HepG2 (cell line): Measurements from ENCODE around the gene SLC13A3. TPM values are rescaled to one million over a fixed set of nuclear protein-coding genes. Genes with fewer than 3 reads are reported as not detected.
A peak's percentile ranks its signal among the peaks of the same experiment; 100 is the strongest.

ENCODE experiments used
- BATF2 ChIP-seq: sonication (generic); formaldehyde crosslinking; IDR thresholded peaks from 2 replicates; pipeline ENCODE4 v1.8.0; 2022; ENCODE audit warnings: mild to moderate bottlenecking, missing genetic modification reagents, moderate library complexity
- EEA1 ChIP-seq: sonication (generic); formaldehyde crosslinking; IDR thresholded peaks from 2 replicates; pipeline ENCODE4 v1.5.1; 2020; ENCODE audit warnings: mild to moderate bottlenecking, missing genetic modification reagents, borderline replicate concordance
- FOXK2 ChIP-seq: fragments of 450-650 bp; IDR thresholded peaks from 2 replicates; pipeline ENCODE4 v1.6.1; 2016
- FOXO1 ChIP-seq: sonication (generic); formaldehyde crosslinking; IDR thresholded peaks from 2 replicates; pipeline ENCODE4 v1.4.0; 2020; ENCODE audit warnings: missing genetic modification reagents
- FOXO4 ChIP-seq: sonication (generic); formaldehyde crosslinking; conservative IDR thresholded peaks from 2 replicates; pipeline ENCODE4 v1.8.1; 2023; ENCODE audit warnings: missing genetic modification reagents
- KAT2B ChIP-seq: fragments of 150-350 bp; IDR thresholded peaks from 2 replicates; pipeline ENCODE4 v1.6.1; 2014; ENCODE audit warnings: low read depth, low read length, borderline replicate concordance
- NFKBIZ ChIP-seq: IDR thresholded peaks from 2 replicates; pipeline ENCODE4 v1.6.1; 2018; ENCODE audit warnings: missing genetic modification reagents, missing compliant biosample characterization
- NR2F2 ChIP-seq: IDR thresholded peaks from 2 replicates; pipeline ENCODE4 v1.6.1; 2012; ENCODE audit warnings: low read depth, inconsistent platforms, borderline replicate concordance
- NR3C1 ChIP-seq: sonication (generic); formaldehyde crosslinking; IDR thresholded peaks from 2 replicates; pipeline ENCODE4 v1.4.0; 2020; ENCODE audit warnings: missing genetic modification reagents
- RFX5 ChIP-seq: IDR thresholded peaks from 2 replicates; pipeline ENCODE4 v1.6.1; 2011; ENCODE audit warnings: low read depth, low read length, improper control_type of control experiment
- SRSF9 ChIP-seq: fragments of 200-400 bp; formaldehyde crosslinking; IDR thresholded peaks from 2 replicates; pipeline ENCODE4 v1.6.1; 2018; ENCODE audit warnings: borderline replicate concordance, mild to moderate bottlenecking, low read depth, low read length; ENCODE audit not compliant: insufficient read depth, poor library complexity, severe bottlenecking
- TEF ChIP-seq: sonication (generic); formaldehyde crosslinking; IDR thresholded peaks from 2 replicates; pipeline ENCODE4 v1.5.0; 2020; ENCODE audit warnings: missing genetic modification reagents
- ZBTB37 ChIP-seq: sonication (generic); formaldehyde crosslinking; IDR thresholded peaks from 2 replicates; pipeline ENCODE4 v1.4.0; 2020; ENCODE audit warnings: mild to moderate bottlenecking, missing genetic modification reagents
- ZKSCAN8 ChIP-seq: IDR thresholded peaks from 2 replicates; pipeline ENCODE4 v1.6.1; 2016; ENCODE audit warnings: borderline replicate concordance, missing genetic modification reagents, missing compliant biosample characterization
- ZNF256 ChIP-seq: sonication (generic); formaldehyde crosslinking; conservative IDR thresholded peaks from 2 replicates; pipeline ENCODE4 v1.4.0; 2020; ENCODE audit warnings: missing genetic modification reagents
- ZNF276 ChIP-seq: sonication (generic); formaldehyde crosslinking; IDR thresholded peaks from 2 replicates; pipeline ENCODE4 v1.4.0; 2020; ENCODE audit warnings: mild to moderate bottlenecking, low read depth, missing genetic modification reagents
- ZNF296 ChIP-seq: sonication (generic); formaldehyde crosslinking; conservative IDR thresholded peaks from 2 replicates; pipeline ENCODE4 v1.5.0; 2020; ENCODE audit warnings: mild to moderate bottlenecking, missing genetic modification reagents
- ZNF30 ChIP-seq: sonication (generic); formaldehyde crosslinking; IDR thresholded peaks from 2 replicates; pipeline ENCODE4 v1.5.0; 2020; ENCODE audit warnings: mild to moderate bottlenecking, missing genetic modification reagents
- ZNF331 ChIP-seq: sonication (generic); formaldehyde crosslinking; IDR thresholded peaks from 2 replicates; pipeline ENCODE4 v1.4.0; 2020; ENCODE audit warnings: missing genetic modification reagents
- ZNF33A ChIP-seq: sonication (generic); formaldehyde crosslinking; IDR thresholded peaks from 2 replicates; pipeline ENCODE4 v1.5.1; 2020; ENCODE audit warnings: missing genetic modification reagents, mild to moderate bottlenecking, moderate library complexity, borderline replicate concordance
- polyA plus RNA-seq, 8 experiments: library from polyadenylated mRNA; depleted of rRNA in 3 of 8; stranded (reverse) in 7 of 8; unstranded in 1 of 8; fragments of >200 nt; fragmentation: Illumina TruSeq in 4 of 8; extraction: Trizol in 4 of 8; gene quantifications; 2 replicates each; pipeline versions ENCODE4 v1.2.1 to v1.2.3, GENCODE V29; 2011 to 2016; ENCODE audit warnings: low read depth in 4 of 8, missing spikeins in 1 of 8, mixed read lengths in 1 of 8; ENCODE audit not compliant: insufficient read depth in 1 of 8
- total RNA-seq, 5 experiments: library from RNA; depleted of rRNA; stranded (reverse); fragments of >200 nt; fragmentation: Illumina TruSeq; extraction: Trizol; gene quantifications; 2 replicates each; pipeline ENCODE4 v1.2.3, GENCODE V29; 2016; ENCODE audit warnings: low read depth in 1 of 5

SLC13A3 gene
- total and polyA plus RNA-seq, 2 of the 13 experiments (the other 11 are each of a cell fraction or from before 2014, with no cell fraction given), result 66.5 to 76.0 TPM

GRCh38 chr20:46681032-46681854 lies 30.0 kb upstream of the SLC13A3 start (continued):
- no peak for TF ChIP-seq SRSF9
- TF ChIP-seq NFKBIZ (CRISPR knock-in tag), result 0 out of 2 replicates have a peak, but pooled peaks have one; percentile 42
- no peak for TF ChIP-seq ZNF256
- no peak for TF ChIP-seq FOXO4 (CRISPR knock-in tag)
- no peak for TF ChIP-seq ZNF33A
- no peak for TF ChIP-seq ZBTB37 (CRISPR knock-in tag)
- peak; percentile 79 for TF ChIP-seq ZNF331
- TF ChIP-seq ZKSCAN8 (CRISPR knock-in tag), result peak; percentile 61; the same call in 1 of the 2 replicates
- TF ChIP-seq TEF, result no peak
- peak; percentile 33; the same call in 1 of the 2 replicates for TF ChIP-seq ZNF276 (CRISPR knock-in tag)
- no peak for TF ChIP-seq EEA1 (CRISPR knock-in tag)
- no peak for TF ChIP-seq KAT2B
- TF ChIP-seq RFX5, result no peak
- peak; percentile 15; the same call in 1 of the 2 replicates for TF ChIP-seq NR2F2
- TF ChIP-seq ZNF30, result no peak
- TF ChIP-seq ZNF296 (CRISPR knock-in tag), result no peak
- TF ChIP-seq FOXK2, result peak; percentile 11; the same call in 1 of the 2 replicates
- TF ChIP-seq BATF2 (CRISPR knock-in tag), result 0 out of 2 replicates have a peak, but pooled peaks have one; percentile 30
- TF ChIP-seq FOXO1, result peak; percentile 59
- no peak for TF ChIP-seq NR3C1
